IPS-11a (cell line): ENCODE results near the gene CKAP2.
"Not testable (repeated sequence)": the region's sequence is repeated elsewhere in the genome, so short reads cannot be mapped to it uniquely, and the experiment has no call there.

ENCODE experiments used
- H3K4me3 ChIP-seq: one replicate; pipeline ENCODE4 v1.5.1; 2013; ENCODE audit warnings: low read depth, low read length, control low read depth

CKAP2 gene

GRCh38 chr13:52451135-52451804 lies 4.0 kb upstream of the CKAP2 start:
- no peak overlapping the region for H3K4me3 ChIP-seq

GRCh38 chr13:52452470-52452869 lies 2.8 kb upstream of the CKAP2 start:
- no peak overlapping the region for H3K4me3 ChIP-seq

DNA sequence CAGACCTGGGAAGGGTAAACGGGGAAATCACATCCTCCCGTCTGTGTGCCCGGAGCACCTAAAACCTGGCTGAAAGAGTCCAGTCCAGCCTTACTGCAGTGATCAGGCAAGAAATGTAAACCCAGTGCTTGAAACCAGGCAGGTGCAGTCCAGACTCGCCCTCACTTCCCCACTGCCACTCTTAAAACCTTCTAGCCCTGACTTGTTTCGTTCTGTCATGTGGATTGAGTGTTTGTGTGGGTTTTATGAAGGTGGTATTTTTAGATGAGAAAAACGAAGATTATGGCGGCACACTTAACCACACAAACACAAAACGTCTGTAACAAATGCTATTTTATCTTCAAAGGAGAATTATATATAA lies 839 bp upstream of the CKAP2 start:
- H3K4me3 ChIP-seq = peak overlapping the region; percentile 81

GRCh38 chr13:52455677-52456041 lies 381 bp downstream of the CKAP2 start:
- peak overlapping the region; percentile 81 for H3K4me3 ChIP-seq

- H3K4me3 ChIP-seq = no peak overlapping the region
Observed at GRCh38 chr13:52459668-52460067, 4.4 kb downstream of the CKAP2 start.

- no peak overlapping the region for H3K4me3 ChIP-seq
Observed at GRCh38 chr13:52461265-52461664, 6.0 kb downstream of the CKAP2 start.

DNA sequence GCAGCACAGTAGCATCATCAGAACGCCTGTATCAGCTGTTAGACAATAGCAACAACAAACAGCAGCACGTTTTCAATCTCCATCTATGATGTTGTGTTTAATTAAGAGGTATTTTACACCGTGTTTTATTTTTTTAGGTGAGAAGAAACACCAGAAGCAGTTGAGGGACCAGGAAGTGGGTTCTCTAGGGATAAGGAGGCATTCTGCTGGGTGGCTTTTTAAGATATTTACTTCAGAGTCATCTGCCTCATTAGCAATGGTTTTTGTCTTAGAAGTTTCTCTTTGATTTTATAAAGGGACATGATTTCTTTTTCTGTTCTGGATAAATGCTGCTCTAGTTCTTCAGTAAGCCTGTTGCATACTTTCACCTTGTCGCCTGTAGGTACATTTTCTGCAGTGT lies 8.2 kb downstream of the CKAP2 start:
- H3K4me3 ChIP-seq = no peak overlapping the region

DNA sequence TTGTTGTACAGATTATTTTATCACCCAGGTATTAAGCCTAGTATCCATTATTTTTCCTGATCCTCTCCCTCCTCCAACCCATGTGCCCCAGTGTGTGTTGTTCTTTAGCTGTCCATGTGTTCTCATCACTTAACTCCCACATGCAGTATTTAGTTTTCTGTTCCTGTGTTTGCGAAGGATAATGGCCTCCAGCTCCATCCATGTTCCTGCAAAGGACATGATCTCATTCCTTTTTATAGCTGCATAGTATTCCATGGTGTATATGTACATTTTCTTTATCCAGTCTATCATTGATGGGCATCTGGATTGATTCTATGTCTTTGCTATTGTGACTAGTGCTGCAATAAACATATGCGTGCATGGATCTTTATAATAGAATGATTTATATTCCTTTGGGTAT lies 13.2 kb downstream of the CKAP2 start:
- H3K4me3 ChIP-seq = not testable (repeated sequence)

DNA sequence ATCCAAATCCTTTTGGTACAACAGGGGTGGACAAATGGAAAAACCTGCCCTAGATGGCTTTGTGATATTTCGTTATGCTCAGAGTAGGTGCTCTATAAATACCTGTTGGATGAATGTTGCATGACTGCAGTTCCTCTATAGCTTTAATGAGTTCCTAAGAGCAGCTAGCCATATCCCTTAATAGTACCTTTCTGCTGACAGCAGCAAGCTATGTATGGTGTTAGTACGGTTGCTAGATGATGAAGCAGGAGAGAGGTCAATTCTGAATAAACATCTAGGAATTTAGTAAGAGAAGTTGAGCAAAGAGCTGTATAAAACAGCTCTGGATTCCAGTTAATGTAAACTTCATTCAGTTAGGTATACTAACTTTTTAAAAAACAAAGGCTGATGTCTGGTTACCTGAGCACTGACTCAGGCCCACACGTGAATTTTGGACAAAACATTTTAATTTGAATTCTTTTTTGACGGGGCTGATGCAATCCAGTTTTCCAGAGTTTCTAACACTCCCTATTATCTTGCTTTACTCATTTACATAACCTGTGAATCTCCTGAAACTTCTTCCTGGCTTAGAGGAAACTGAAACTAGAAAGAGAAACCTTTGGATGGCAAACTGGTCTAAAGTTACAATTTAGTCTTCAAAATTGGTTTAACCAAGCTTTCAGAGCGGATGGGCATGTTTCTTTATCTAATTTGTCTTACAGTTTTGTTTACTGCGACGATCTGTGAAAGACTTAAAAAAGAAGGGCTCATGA lies 25.6 kb downstream of the CKAP2 start:
- H3K4me3 ChIP-seq = not testable (repeated sequence)

GRCh38 chr13:52487078-52487477 lies 31.8 kb downstream of the CKAP2 start:
- H3K4me3 ChIP-seq = not testable (repeated sequence)

- not testable (repeated sequence) for H3K4me3 ChIP-seq
Observed at GRCh38 chr13:52488763-52489162, 33.5 kb downstream of the CKAP2 start.

DNA sequence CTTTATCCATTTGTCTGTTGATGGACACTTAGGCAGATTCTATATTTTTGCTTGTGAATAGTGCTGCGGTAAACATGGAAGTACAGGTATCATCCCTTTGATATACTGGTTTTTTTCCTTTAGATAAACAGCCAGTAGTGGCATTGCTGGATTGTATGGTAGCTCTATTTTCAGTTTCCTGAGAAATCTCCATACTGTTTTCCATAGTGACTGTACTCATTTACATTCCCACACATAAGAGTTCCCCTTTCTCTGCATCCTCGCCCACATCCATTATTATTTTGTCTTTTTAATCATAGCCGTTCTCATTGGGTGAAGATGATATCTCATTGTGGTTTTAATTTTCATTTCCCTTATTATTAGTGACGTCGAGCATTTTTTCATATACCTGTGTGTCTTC lies 35.7 kb downstream of the CKAP2 start:
- H3K4me3 ChIP-seq = not testable (repeated sequence)

- H3K4me3 ChIP-seq = not testable (repeated sequence)
Observed at GRCh38 chr13:52494241-52494640, 39.0 kb downstream of the CKAP2 start.

GRCh38 chr13:52497979-52498378 lies 42.7 kb downstream of the CKAP2 start:
- not testable (repeated sequence) for H3K4me3 ChIP-seq

GRCh38 chr13:52502277-52502676 lies 47.0 kb downstream of the CKAP2 start:
- not testable (repeated sequence) for H3K4me3 ChIP-seq

GRCh38 chr13:52505843-52506242 lies 50.6 kb downstream of the CKAP2 start:
- not testable (repeated sequence) for H3K4me3 ChIP-seq

DNA sequence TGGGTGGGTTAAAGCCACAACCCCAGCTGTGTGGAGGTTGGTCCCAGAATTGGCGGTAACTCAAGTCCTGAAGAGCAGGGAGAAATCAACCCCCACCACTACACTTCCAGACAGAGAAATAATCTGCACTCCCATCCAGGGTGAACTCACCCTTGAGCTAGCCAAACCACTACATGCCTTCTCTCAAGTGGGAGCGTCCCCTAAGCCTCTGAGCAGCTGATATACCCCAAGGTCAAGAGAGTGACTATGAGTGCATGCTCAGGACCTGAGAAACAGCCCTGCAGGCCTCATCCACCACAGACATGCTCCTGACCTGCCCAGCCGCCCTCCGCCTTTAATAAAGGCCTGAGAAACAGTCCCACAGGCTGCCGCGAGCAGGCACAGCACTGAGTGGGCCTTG lies 54.3 kb downstream of the CKAP2 start:
- H3K4me3 ChIP-seq = not testable (repeated sequence)

GRCh38 chr13:52510221-52510797 lies 55.0 kb downstream of the CKAP2 start:
- not testable (repeated sequence) for H3K4me3 ChIP-seq

GRCh38 chr13:52511598-52511997 lies 56.3 kb downstream of the CKAP2 start:
- H3K4me3 ChIP-seq = not testable (repeated sequence)

- not testable (repeated sequence) for H3K4me3 ChIP-seq
Observed at GRCh38 chr13:52513957-52514596, 58.8 kb downstream of the CKAP2 start.

DNA sequence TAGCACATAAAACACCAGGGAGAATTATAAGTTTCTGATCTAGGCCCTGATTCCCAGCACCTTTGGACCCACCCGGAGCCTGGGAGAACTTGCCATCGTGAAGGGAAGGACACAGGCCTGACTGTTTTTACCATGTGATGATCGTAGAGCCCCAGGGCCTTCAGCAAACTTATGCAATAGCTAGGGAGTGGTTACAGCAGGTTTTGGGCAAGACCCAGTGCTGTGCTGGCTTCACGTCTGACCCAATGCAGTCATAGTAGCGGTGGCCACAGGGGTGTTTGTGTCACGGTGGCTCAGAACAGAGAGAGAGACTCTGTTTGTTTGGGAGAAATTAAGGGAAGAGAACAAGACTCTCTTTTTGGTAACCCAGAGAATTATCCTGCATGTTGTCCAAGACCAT lies 68.0 kb downstream of the CKAP2 start:
- not testable (repeated sequence) for H3K4me3 ChIP-seq
